Osteoblast (primary cell): Measurements from ENCODE around the gene TUBB3. TPM values are rescaled to one million over a fixed set of nuclear protein-coding genes. Genes with fewer than 3 reads are reported as not detected.
A peak's percentile ranks its signal among the peaks of the same experiment; 100 is the strongest.

Experiments
- DNase-seq: peaks from one replicate; pipeline ENCODE4 v3.0.0; 2011; ENCODE audit warnings: low spot score, mixed read lengths; ENCODE audit not compliant: insufficient read length; ENCODE audit errors: missing footprints
- H2AFZ ChIP-seq: 2 replicates; pipeline ENCODE4 v1.6.0; 2011; ENCODE audit warnings: mild to moderate bottlenecking, low read length
- H3K27ac ChIP-seq: 2 replicates; pipeline ENCODE4 v1.5.1; 2011; ENCODE audit warnings: mild to moderate bottlenecking, low read depth, low read length, moderate library complexity
- H3K27me3 ChIP-seq: 2 replicates; pipeline ENCODE4 v1.6.0; 2012; ENCODE audit warnings: mild to moderate bottlenecking, control low read depth, inconsistent platforms, low read length, moderate library complexity; ENCODE audit not compliant: insufficient read depth
- H3K36me3 ChIP-seq: 2 replicates; pipeline ENCODE4 v1.5.1; 2011; ENCODE audit warnings: mild to moderate bottlenecking, low read length, control low read depth, moderate library complexity; ENCODE audit not compliant: insufficient read depth
- H3K4me1 ChIP-seq: 2 replicates; pipeline ENCODE4 v1.5.1; 2011; ENCODE audit warnings: mild to moderate bottlenecking, low read length, control low read depth, moderate library complexity; ENCODE audit not compliant: insufficient read depth
- H3K4me2 ChIP-seq: 2 replicates; pipeline ENCODE4 v1.6.0; 2011; ENCODE audit warnings: mild to moderate bottlenecking, low read length; ENCODE audit not compliant: insufficient read depth
- H3K4me3 ChIP-seq: fragments of 200-600 bp; sonication (generic); 3 replicates; pipeline ENCODE4 v1.5.1; 2012; ENCODE audit warnings: mild to moderate bottlenecking, low read length, inconsistent platforms; ENCODE audit not compliant: insufficient read depth
- H3K79me2 ChIP-seq: 2 replicates; pipeline ENCODE4 v1.6.0; 2012; ENCODE audit warnings: mild to moderate bottlenecking, low read length, control low read depth, inconsistent platforms; ENCODE audit not compliant: insufficient read depth
- H3K9me3 ChIP-seq: 2 replicates; pipeline ENCODE4 v1.5.1; 2011; ENCODE audit warnings: low read depth, low read length, control low read depth
- H4K20me1 ChIP-seq: 2 replicates; pipeline ENCODE4 v1.6.0; 2012; ENCODE audit warnings: mild to moderate bottlenecking, low read length, control low read depth; ENCODE audit not compliant: insufficient read depth
- total RNA-seq: library from RNA; depleted of rRNA; stranded (reverse); fragments of >200 nt; gene quantifications from 2 replicates; pipeline ENCODE4 v1.2.3, GENCODE V29; 2012
- TF ChIP-seq, protein P1 (sequence below): IDR thresholded peaks from 2 replicates; pipeline ENCODE4 v1.5.1; 2011; ENCODE audit warnings: mild to moderate bottlenecking, low read depth, low read length, moderate library complexity; ENCODE audit errors: extremely low read depth

TUBB3 gene
- total RNA-seq, 1 donor, result 166 TPM

- Histone ChIP-seq H4K20me1 (peaks cover 3% of the 10 kb centered on the region), H3K27me3 (no peaks in the 10 kb centered on the region), H2AFZ (no peak overlapping the region), H3K79me2 (no peaks in the 10 kb centered on the region), H3K36me3 (peaks cover 14% of the 10 kb centered on the region), H3K4me2 (no peak overlapping the region), H3K4me3 (no peak overlapping the region), H3K27ac (no peak overlapping the region), H3K9me3 (no peaks in the 10 kb centered on the region), H3K4me1 (no peaks in the 10 kb centered on the region)
- peak; percentile 26 for DNase-seq
- TF ChIP-seq, protein P1, sequence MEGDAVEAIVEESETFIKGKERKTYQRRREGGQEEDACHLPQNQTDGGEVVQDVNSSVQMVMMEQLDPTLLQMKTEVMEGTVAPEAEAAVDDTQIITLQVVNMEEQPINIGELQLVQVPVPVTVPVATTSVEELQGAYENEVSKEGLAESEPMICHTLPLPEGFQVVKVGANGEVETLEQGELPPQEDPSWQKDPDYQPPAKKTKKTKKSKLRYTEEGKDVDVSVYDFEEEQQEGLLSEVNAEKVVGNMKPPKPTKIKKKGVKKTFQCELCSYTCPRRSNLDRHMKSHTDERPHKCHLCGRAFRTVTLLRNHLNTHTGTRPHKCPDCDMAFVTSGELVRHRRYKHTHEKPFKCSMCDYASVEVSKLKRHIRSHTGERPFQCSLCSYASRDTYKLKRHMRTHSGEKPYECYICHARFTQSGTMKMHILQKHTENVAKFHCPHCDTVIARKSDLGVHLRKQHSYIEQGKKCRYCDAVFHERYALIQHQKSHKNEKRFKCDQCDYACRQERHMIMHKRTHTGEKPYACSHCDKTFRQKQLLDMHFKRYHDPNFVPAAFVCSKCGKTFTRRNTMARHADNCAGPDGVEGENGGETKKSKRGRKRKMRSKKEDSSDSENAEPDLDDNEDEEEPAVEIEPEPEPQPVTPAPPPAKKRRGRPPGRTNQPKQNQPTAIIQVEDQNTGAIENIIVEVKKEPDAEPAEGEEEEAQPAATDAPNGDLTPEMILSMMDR, result no peak
These were observed 38.8 kb downstream of the TUBB3 start for GRCh38 chr16:89961920-89962319.

DNA sequence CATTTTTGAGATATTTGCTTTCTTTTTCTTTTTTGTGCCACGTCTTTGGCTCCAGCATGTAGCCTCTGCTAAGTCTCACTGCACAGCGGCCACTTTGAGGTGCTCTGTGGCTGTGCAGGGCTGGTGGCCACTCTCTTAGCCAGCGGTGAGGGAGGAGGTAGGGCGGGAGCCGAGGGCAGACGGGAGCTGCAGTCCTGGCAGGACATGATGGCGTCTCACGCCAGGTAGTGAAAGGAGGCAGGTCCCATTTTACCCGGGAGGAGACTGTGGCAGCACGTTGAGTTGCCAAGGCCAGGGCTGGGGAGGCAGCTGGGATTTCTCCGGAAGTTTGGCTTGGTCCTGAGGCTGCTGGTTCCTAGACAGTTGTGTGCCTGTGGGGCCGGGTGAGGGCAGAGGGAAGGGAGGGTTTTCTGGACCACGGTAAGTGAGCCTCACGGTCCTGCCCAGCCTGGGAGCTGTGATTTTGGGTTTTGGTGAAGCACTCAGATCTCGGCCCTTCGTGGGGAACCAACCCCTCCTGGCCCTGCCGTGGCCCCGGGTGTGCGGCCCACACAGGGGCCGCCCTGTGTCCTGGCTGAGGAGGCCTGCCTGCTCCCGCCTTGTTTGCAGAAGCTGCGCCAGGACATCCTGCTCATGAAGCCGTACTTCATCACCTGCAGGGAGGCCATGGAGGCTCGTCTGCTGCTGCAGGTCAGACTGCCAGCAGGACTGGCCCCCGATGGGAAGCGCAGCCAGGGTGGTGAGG, 39.8 kb downstream of the TUBB3 start:
- Histone ChIP-seq H3K9me3 (no peaks in the 10 kb centered on the region), H4K20me1 (peaks cover 2% of the 10 kb centered on the region), H3K36me3 (peaks cover 9% of the 10 kb centered on the region), H3K4me1 (no peaks in the 10 kb centered on the region), H3K27me3 (no peaks in the 10 kb centered on the region), H3K27ac (no peak overlapping the region), H2AFZ (no peak overlapping the region), H3K4me2 (no peak overlapping the region), H3K79me2 (no peaks in the 10 kb centered on the region), H3K4me3 (no peak overlapping the region)
- DNase-seq, result peak; percentile 47
- TF ChIP-seq, protein P1, result no peak

GRCh38 chr16:89964201-89964600, 41.1 kb downstream of the TUBB3 start:
- no peaks in the 10 kb centered on the region for H3K9me3 ChIP-seq
- no peaks in the 10 kb centered on the region for H3K79me2 ChIP-seq
- peak; percentile 79 for DNase-seq
- no peak overlapping the region for H2AFZ ChIP-seq
- no peak overlapping the region for H3K4me2 ChIP-seq
- H4K20me1 ChIP-seq, result no peaks in the 10 kb centered on the region
- H3K4me1 ChIP-seq, result no peaks in the 10 kb centered on the region
- no peak overlapping the region for H3K27ac ChIP-seq
- no peaks in the 10 kb centered on the region for H3K27me3 ChIP-seq
- peaks cover under 1% of the 10 kb centered on the region for H3K36me3 ChIP-seq
- no peak overlapping the region for H3K4me3 ChIP-seq
- TF ChIP-seq, protein P1, result no peak

GRCh38 chr16:89965447-89966225, 42.5 kb downstream of the TUBB3 start:
- Histone ChIP-seq H3K9me3 (no peaks in the 10 kb centered on the region), H3K79me2 (peaks cover 4% of the 10 kb centered on the region), H3K4me3 (no peak overlapping the region), H4K20me1 (no peaks in the 10 kb centered on the region), H3K27ac (no peak overlapping the region), H3K4me1 (no peaks in the 10 kb centered on the region), H3K4me2 (no peak overlapping the region), H2AFZ (no peak overlapping the region), H3K27me3 (no peaks in the 10 kb centered on the region), H3K36me3 (no peaks in the 10 kb centered on the region)
- TF ChIP-seq, protein P1, result no peak
- DNase-seq, result peak; percentile 23
